Measurements from ENCODE around the gene SYT2. TPM values are rescaled to one million over a fixed set of nuclear protein-coding genes. Genes with fewer than 3 reads are reported as not detected.
A peak's percentile ranks its signal among the peaks of the same experiment; 100 is the strongest.

Gene SYT2
- total and polyA plus RNA-seq, 10 donors = under 0.01 to 0.14 (median 0.03) TPM; not detected in 3

- Histone ChIP-seq H3K4me3 (no peak overlapping the region), H3K27ac (no peak overlapping the region), H3K9me3 (no peaks in the 10 kb centered on the region), H3K36me3 (no peaks in the 10 kb centered on the region), H3K27me3 (replicated peaks in 1 of 7) (peaks cover 6 to 100% (median 46%) of the 10 kb centered on the region in 7 donors), H3K4me1 (peaks cover 5 to 17% (median 13%) of the 10 kb centered on the region in 6 donors)
- DNase-seq = no peak
- no peak for TF ChIP-seq POLR2AphosphoS5 (IDR thresholded peaks at IDR 0.05)
- no peak for TF ChIP-seq POLR2A (IDR thresholded peaks at IDR 0.05)
- TF ChIP-seq CTCF (IDR thresholded peaks at IDR 0.05 in 8 of 11, conservative IDR thresholded peaks at IDR 0.05 in 3 of 11) = no peak
- intact Hi-C loops (cut with DNase I; ENCODE audit: low total_unique reads) = no loop called here
- WGBS, 5 donors = 75 to 84% (median 80%) methylated on average over 5 of the region's 5 CpGs
These were observed 3.4 kb downstream of the SYT2 start for GRCh38 chr1:202706851-202707250.

- intact Hi-C loops (cut with DNase I; ENCODE audit: low total_unique reads) = no loop called here
- Histone ChIP-seq H3K27me3 (replicated peaks in 1 of 7) (peaks cover 3 to 84% (median 24%) of the 10 kb centered on the region in 7 donors), H3K27ac (no peak overlapping the region), H3K9me3 (no peaks in the 10 kb centered on the region), H3K4me1 (peaks cover 0 to 6% (median 3%) of the 10 kb centered on the region in 6 donors), H3K4me3 (no peak overlapping the region), H3K36me3 (no peaks in the 10 kb centered on the region)
- TF ChIP-seq POLR2A (IDR thresholded peaks at IDR 0.05) (no peak), CTCF (IDR thresholded peaks at IDR 0.05 in 8 of 11, conservative IDR thresholded peaks at IDR 0.05 in 3 of 11) (no peak), POLR2AphosphoS5 (IDR thresholded peaks at IDR 0.05) (no peak)
- peak; percentile 37 for DNase-seq
- WGBS, 5 donors = 64 to 83% (median 71%) methylated on average over 4 of the region's 4 CpGs
These were observed 5.7 kb downstream of the SYT2 start for GRCh38 chr1:202704601-202705000.

GRCh38 chr1:202703191-202703590 lies 7.1 kb downstream of the SYT2 start:
- H3K9me3 ChIP-seq = no peaks in the 10 kb centered on the region
- DNase-seq = no peak
- no peak overlapping the region for H3K4me3 ChIP-seq
- H3K27ac ChIP-seq = no peak overlapping the region
- no peaks in the 10 kb centered on the region for H3K4me1 ChIP-seq
- H3K36me3 ChIP-seq = no peaks in the 10 kb centered on the region
- intact Hi-C loops (cut with DNase I; ENCODE audit: low total_unique reads) = no loop called here
- TF ChIP-seq CTCF (IDR thresholded peaks at IDR 0.05 in 8 of 11, conservative IDR thresholded peaks at IDR 0.05 in 3 of 11) (no peak), POLR2A (IDR thresholded peaks at IDR 0.05) (no peak), POLR2AphosphoS5 (IDR thresholded peaks at IDR 0.05) (no peak)
- 58 to 81% (median 76%) methylated on average over 6 of the region's 6 CpGs for WGBS, 5 donors
- peaks cover 0 to 84% (median 10%) of the 10 kb centered on the region in 7 donors for H3K27me3 ChIP-seq (replicated peaks in 1 of 7)

- WGBS, 5 donors = 46 to 67% (median 64%) methylated on average over 5 of the region's 5 CpGs
- intact Hi-C loops (cut with DNase I; ENCODE audit: low total_unique reads) = no loop called here
- Histone ChIP-seq H3K9me3 (no peaks in the 10 kb centered on the region), H3K27me3 (replicated peaks in 1 of 7) (peaks cover 0 to 84% (median 7%) of the 10 kb centered on the region in 7 donors), H3K36me3 (no peaks in the 10 kb centered on the region), H3K4me3 (no peak overlapping the region), H3K27ac (no peak overlapping the region), H3K4me1 (no peaks in the 10 kb centered on the region)
- DNase-seq = peak; percentile 48
- TF ChIP-seq POLR2AphosphoS5 (IDR thresholded peaks at IDR 0.05) = no peak
- no peak for TF ChIP-seq CTCF (IDR thresholded peaks at IDR 0.05 in 8 of 11, conservative IDR thresholded peaks at IDR 0.05 in 3 of 11)
- TF ChIP-seq POLR2A (IDR thresholded peaks at IDR 0.05) = no peak
These were observed 8.2 kb downstream of the SYT2 start for GRCh38 chr1:202702088-202702487.

Measured in spleen (tissue), 11 donors.